SK-N-SH (cell line): ENCODE data around the gene IL31RA.

Experiments
- CTCF ChIP-seq: fragments of 200-600 bp; sonication (generic); IDR thresholded peaks from 2 replicates; pipeline ENCODE4 v1.6.1; 2017; ENCODE audit warnings: antibody characterized with exemption, mild to moderate bottlenecking, moderate library complexity
- EZH2phosphoT487 ChIP-seq: fragments of 200-600 bp; sonication (generic); IDR thresholded peaks from 2 replicates; pipeline ENCODE4 v1.6.1; 2017; ENCODE audit warnings: low read depth, mixed run types, mild to moderate bottlenecking, antibody characterized with exemption, moderate library complexity, borderline replicate concordance
- IRF3 ChIP-seq: fragments of 150-350 bp; IDR thresholded peaks from 2 replicates; pipeline ENCODE4 v1.6.1; 2016; ENCODE audit warnings: mild to moderate bottlenecking, low read depth, low read length
- POLR2AphosphoS5 ChIP-seq: IDR thresholded peaks from 2 replicates; pipeline ENCODE4 v1.6.1; 2012; ENCODE audit warnings: low read depth, low read length
- YY1 ChIP-seq: IDR thresholded peaks from 2 replicates; pipeline ENCODE4 v1.4.0; 2012; ENCODE audit warnings: low read depth, mild to moderate bottlenecking

- TF ChIP-seq CTCF (no peak), POLR2AphosphoS5 (no peak), YY1 (no peak), IRF3 (no peak), EZH2phosphoT487 (no peak)
These were observed 46.2 kb downstream of the IL31RA start for GRCh38 chr5:55897206-55897894.
